GM10266 (cell line): Measurements from ENCODE around the gene SPAG17.

ENCODE experiments used
- DNase-seq: peaks from one replicate; pipeline ENCODE4 v3.0.0; 2012; ENCODE audit errors: extremely low spot score
- TF ChIP-seq, protein P1 (sequence below): IDR thresholded peaks from 2 replicates; pipeline ENCODE4 v1.5.1; 2012; ENCODE audit warnings: mild to moderate bottlenecking, low read depth; ENCODE audit not compliant: control insufficient read depth, insufficient read depth; ENCODE audit errors: missing control alignments

The SPAG17 gene

DNA sequence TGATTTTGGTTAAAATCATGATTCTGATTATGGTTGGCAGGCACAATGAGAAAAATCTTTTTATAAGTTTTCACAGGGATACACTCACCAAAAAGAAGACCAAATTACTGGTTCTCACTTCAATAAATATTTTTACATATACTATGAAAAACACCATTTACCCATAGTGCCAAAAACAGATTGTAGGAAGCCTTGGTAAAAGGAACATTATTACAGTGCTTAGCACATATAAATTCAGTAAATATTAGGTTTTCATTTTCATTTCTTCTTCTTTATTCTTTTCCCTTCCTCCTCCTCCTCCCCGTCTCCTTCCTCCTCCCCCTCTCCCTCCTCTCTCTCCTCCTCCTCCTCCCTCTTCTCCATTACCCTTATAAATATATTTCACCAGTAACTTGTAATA lies 15.8 kb upstream of the SPAG17 start:
- TF ChIP-seq, protein P1, sequence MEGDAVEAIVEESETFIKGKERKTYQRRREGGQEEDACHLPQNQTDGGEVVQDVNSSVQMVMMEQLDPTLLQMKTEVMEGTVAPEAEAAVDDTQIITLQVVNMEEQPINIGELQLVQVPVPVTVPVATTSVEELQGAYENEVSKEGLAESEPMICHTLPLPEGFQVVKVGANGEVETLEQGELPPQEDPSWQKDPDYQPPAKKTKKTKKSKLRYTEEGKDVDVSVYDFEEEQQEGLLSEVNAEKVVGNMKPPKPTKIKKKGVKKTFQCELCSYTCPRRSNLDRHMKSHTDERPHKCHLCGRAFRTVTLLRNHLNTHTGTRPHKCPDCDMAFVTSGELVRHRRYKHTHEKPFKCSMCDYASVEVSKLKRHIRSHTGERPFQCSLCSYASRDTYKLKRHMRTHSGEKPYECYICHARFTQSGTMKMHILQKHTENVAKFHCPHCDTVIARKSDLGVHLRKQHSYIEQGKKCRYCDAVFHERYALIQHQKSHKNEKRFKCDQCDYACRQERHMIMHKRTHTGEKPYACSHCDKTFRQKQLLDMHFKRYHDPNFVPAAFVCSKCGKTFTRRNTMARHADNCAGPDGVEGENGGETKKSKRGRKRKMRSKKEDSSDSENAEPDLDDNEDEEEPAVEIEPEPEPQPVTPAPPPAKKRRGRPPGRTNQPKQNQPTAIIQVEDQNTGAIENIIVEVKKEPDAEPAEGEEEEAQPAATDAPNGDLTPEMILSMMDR = no peak
- DNase-seq = no peak

DNA sequence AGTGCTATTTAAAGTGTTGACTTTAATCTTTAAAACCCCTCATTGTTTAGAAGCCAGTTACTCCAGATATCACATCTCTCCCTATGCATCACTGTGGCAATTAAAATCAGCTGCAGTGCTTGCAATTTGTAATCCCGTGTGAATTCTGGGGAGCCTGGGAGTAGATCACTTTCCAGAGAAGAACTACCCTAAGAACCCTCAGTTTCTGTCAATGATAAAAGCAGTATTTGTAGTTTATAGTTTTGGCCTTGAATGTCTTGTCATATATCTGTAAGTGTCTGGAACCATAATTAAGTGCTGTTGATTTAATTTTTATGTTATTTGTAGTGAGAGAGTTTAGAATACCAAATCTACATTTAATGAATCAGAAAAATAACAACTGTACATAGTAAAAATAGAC lies 5.5 kb upstream of the SPAG17 start:
- no peak for DNase-seq
- TF ChIP-seq, protein P1 = no peak

DNA sequence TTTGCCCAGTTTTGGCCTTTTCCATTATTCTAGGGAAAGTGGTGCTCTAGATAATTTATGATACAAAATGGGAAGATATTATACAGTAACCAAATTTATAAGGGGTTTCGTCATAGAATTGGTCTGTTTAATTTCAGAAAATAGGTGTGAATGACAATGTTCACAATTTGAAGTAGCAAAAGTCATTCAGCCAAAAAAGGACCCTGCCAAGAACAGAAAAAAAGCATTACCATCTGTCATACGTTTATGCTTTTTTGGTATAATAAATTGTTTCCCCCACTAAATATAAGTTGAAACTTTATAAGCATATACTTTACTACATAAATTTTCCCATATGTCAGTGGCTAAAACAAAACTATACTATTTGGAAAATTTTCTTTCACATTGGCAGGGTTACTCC lies 4.5 kb upstream of the SPAG17 start:
- TF ChIP-seq, protein P1 = no peak
- no peak for DNase-seq

DNA sequence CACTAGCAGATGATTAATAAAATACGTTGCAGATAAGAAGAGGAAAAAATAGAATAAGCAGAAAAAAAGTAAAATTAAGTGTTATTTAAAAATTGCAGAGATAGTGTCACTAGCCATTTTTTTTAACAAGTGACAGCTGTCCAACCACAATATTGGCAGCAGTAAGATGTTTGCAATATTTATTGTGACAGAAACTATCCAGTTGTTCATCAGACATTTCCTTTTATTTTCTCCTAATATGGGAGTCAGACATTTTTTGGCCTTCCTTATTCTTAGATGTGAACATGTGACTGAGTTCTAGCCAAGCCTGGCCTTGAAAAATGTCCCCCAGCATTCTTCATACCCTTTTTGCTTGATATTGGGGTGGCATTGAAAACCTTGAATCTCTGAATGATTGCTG lies 3.4 kb upstream of the SPAG17 start:
- TF ChIP-seq, protein P1 = no peak
- DNase-seq = no peak

DNA sequence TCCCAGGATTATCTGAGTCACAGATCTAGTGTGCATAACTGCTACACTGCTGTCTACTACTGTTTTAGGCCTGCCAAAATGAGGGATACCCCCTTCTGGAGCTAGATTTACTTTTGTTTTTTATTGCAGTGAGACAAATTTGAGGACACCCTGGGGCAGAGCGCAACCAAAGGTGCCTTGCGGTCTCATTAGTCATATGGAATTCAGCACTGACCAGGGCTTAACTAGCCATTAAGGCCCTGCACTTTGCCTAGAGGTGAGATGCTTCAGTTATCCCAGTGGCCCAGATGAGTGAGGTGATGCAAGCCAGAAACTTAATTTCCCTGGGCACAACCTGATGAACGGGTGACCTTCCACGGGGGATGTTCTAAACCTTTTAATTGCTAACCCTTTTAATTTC lies 998 bp upstream of the SPAG17 start:
- DNase-seq = no peak
- TF ChIP-seq, protein P1 = no peak

DNA sequence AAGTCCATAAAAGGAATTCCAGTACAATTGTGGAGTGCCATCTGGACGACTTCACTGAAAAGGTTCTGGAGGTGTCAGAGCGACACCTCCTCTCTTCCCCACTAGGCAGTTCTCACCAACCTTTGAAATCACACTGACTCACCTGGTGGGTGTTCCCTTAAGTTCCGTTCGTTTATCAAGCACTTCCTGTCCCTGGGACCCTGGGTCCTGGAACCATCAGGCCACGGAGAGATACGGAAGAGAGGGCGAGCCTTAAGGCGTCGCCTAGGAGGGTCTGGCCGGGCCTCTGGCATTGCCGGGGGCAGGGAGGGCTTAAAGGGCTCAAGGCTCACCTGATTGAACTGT lies 317 bp downstream of the SPAG17 start:
- no peak for DNase-seq
- TF ChIP-seq, protein P1 = no peak

DNA sequence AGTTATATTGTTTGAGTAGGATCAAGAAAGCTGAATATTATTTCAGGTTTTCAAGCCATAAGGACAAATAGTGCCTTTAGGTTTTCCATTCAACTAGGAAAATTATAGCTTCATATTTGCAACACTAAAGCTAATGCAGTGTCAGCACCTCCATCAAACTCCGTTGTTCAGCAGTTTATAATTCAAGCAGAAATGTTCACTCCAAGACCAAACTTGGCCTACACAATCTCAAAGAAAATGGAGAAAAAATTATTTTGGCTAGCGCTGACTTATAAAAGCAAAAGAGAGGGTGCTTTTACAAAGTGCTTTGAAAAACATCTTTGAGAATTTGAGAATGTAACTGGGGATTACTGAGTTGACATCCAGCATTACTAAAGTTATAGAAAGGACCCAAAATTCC lies 1.4 kb downstream of the SPAG17 start:
- TF ChIP-seq, protein P1 = no peak
- DNase-seq = no peak

DNA sequence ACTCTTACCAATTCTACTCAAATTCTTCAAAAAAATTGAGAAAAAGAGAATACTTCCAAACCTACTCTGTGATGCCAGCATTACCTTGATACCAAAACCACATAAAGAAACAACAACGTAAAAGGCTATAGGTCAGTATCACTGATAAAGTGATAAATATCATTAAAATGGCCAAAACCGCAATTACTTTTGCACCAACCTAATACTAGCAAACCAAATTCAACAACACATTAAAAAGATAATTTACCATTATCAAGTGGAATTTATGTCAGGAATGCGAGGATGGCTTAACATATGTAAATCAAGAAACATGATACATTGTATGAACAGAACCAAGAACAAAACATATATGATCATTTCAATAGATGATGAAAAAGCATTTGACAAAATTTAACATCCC lies 7.0 kb downstream of the SPAG17 start:
- no peak for DNase-seq
- TF ChIP-seq, protein P1 = no peak
